ENCODE measurements around the gene TSNAXIP1. TPM values are rescaled to one million over a fixed set of nuclear protein-coding genes. Genes with fewer than 3 reads are reported as not detected.

The TSNAXIP1 gene
- total and polyA plus RNA-seq, 4 donors: 0.09 to 1.5 (median 0.69) TPM

DNA sequence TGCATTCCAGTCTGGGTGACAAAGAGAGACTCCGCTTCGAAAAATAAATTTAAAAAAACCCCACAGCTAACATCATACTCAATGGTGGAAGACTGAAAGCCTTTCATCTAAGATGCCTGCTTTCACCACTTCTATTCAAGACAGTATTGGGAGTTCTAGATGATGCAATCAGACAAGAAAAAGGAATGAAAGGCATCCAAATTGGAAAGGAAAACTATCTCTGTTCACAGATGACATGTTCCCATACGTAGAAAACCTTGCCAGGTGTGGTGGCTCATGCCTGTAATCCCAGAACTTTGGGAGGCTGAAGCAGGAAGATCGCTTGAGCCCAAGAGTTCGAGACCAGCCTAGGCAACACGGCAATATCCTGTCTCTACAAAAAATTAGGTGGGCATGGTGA, 31.4 kb upstream of the TSNAXIP1 start:
- Histone ChIP-seq H3K9ac (ENCODE audit: low read depth in 1 of 2, low read length in 2 of 2) (no peak overlapping the region), H3K4me1 (ENCODE audit: control insufficient read depth in 4 of 4, insufficient read depth in 4 of 4, low read length in 3 of 4) (peaks cover 18 to 63% (median 54%) of the 10 kb centered on the region in 4 donors), H3K36me3 (ENCODE audit: control insufficient read depth in 4 of 4, insufficient read depth in 3 of 4, low read depth in 1 of 4, low read length in 3 of 4) (no peaks in the 10 kb centered on the region), H3K9me3 (ENCODE audit: control insufficient read depth in 4 of 4, low read length in 3 of 4) (no peaks in the 10 kb centered on the region), H3K27ac (ENCODE audit: low read depth in 1 of 2, low read length in 2 of 2) (peak overlapping the region; percentile 81 to 82), H3K27me3 (ENCODE audit: control insufficient read depth in 4 of 4, insufficient read depth in 4 of 4, low read length in 3 of 4) (no peaks in the 10 kb centered on the region), H3K4me3 (ENCODE audit: low read depth in 1 of 3, low read length in 3 of 3) (peak overlapping the region in 1 of 3 donors; percentile 3)
- TF ChIP-seq YY1 (IDR thresholded peaks at IDR 0.05) (no peak), NR2F2 (IDR thresholded peaks at IDR 0.05) (no peak), FOXA1 (IDR thresholded peaks at IDR 0.05) (no peak), TAF1 (conservative IDR thresholded peaks at IDR 0.05) (no peak), HNF4G (IDR thresholded peaks at IDR 0.05) (no peak), GABPA (IDR thresholded peaks at IDR 0.05 in 1 of 2, conservative IDR thresholded peaks at IDR 0.05 in 1 of 2) (no peak)
- TF ChIP-seq, protein P1, sequence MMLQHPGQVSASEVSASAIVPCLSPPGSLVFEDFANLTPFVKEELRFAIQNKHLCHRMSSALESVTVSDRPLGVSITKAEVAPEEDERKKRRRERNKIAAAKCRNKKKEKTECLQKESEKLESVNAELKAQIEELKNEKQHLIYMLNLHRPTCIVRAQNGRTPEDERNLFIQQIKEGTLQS (IDR thresholded peaks at IDR 0.05): no peak
- TF ChIP-seq, protein P2, sequence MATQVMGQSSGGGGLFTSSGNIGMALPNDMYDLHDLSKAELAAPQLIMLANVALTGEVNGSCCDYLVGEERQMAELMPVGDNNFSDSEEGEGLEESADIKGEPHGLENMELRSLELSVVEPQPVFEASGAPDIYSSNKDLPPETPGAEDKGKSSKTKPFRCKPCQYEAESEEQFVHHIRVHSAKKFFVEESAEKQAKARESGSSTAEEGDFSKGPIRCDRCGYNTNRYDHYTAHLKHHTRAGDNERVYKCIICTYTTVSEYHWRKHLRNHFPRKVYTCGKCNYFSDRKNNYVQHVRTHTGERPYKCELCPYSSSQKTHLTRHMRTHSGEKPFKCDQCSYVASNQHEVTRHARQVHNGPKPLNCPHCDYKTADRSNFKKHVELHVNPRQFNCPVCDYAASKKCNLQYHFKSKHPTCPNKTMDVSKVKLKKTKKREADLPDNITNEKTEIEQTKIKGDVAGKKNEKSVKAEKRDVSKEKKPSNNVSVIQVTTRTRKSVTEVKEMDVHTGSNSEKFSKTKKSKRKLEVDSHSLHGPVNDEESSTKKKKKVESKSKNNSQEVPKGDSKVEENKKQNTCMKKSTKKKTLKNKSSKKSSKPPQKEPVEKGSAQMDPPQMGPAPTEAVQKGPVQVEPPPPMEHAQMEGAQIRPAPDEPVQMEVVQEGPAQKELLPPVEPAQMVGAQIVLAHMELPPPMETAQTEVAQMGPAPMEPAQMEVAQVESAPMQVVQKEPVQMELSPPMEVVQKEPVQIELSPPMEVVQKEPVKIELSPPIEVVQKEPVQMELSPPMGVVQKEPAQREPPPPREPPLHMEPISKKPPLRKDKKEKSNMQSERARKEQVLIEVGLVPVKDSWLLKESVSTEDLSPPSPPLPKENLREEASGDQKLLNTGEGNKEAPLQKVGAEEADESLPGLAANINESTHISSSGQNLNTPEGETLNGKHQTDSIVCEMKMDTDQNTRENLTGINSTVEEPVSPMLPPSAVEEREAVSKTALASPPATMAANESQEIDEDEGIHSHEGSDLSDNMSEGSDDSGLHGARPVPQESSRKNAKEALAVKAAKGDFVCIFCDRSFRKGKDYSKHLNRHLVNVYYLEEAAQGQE (IDR thresholded peaks at IDR 0.05): no peak
- TF ChIP-seq, protein P3, sequence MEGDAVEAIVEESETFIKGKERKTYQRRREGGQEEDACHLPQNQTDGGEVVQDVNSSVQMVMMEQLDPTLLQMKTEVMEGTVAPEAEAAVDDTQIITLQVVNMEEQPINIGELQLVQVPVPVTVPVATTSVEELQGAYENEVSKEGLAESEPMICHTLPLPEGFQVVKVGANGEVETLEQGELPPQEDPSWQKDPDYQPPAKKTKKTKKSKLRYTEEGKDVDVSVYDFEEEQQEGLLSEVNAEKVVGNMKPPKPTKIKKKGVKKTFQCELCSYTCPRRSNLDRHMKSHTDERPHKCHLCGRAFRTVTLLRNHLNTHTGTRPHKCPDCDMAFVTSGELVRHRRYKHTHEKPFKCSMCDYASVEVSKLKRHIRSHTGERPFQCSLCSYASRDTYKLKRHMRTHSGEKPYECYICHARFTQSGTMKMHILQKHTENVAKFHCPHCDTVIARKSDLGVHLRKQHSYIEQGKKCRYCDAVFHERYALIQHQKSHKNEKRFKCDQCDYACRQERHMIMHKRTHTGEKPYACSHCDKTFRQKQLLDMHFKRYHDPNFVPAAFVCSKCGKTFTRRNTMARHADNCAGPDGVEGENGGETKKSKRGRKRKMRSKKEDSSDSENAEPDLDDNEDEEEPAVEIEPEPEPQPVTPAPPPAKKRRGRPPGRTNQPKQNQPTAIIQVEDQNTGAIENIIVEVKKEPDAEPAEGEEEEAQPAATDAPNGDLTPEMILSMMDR (IDR thresholded peaks at IDR 0.05; ENCODE audit: low read depth, low read length, missing input control): no peak
- no peak for DNase-seq (ENCODE audit: low spot score)
- WGBS: 96% methylated on average over 6 of the region's 6 CpGs

DNA sequence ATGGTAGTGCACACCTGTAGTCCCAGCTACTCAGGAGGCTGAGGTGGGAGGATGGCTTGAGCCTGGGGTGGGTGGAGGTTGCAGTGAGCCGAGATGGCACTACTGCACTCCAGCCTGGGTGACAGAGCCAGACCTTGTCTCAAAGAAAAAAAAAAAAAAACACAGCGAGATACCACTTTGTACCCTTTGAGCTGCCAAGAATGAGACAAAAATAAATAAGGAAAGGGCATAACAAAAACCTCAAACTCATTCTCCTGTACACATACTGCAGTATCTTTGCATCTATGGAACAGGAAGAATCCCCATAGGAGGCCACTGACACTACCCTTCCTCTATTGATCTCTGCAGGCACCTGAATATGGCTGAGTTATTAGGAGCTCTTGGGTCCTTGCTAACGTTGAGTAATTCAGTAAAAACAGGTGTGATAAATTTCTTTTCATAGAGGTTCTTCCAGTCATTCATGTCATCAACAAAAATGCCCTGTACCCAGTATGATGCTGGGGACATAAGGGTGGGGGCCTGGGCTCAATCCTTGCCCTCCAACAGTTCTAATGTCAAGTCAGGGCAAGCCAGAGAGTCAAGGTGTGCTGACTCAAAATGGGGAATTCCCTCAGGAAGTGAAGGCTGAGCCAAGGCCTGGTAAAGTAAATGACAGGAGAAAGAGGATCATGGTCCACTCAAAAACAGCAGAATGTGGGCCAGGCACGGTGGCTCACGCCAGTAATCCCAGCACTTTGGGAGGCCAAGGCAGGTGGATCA, 27.3 kb upstream of the TSNAXIP1 start:
- no peaks in the 10 kb centered on the region for H3K9me3 ChIP-seq (ENCODE audit: control insufficient read depth in 4 of 4, low read length in 3 of 4)
- H3K4me1 ChIP-seq (ENCODE audit: control insufficient read depth in 4 of 4, insufficient read depth in 4 of 4, low read length in 3 of 4): peaks cover 11 to 47% (median 38%) of the 10 kb centered on the region in 4 donors
- no peak overlapping the region for H3K9ac ChIP-seq (ENCODE audit: low read depth in 1 of 2, low read length in 2 of 2)
- WGBS: 33% methylated on average over 5 of the region's 5 CpGs
- H3K27me3 ChIP-seq (ENCODE audit: control insufficient read depth in 4 of 4, insufficient read depth in 4 of 4, low read length in 3 of 4): no peaks in the 10 kb centered on the region
- no peak for DNase-seq (ENCODE audit: low spot score)
- H3K36me3 ChIP-seq (ENCODE audit: control insufficient read depth in 4 of 4, insufficient read depth in 3 of 4, low read depth in 1 of 4, low read length in 3 of 4): peaks cover 0 to 8% (median 0%) of the 10 kb centered on the region in 4 donors
- TF ChIP-seq FOXA2 (IDR thresholded peaks at IDR 0.05): peak; percentile 36
- no peak for TF ChIP-seq FOXA1 (IDR thresholded peaks at IDR 0.05)
- TF ChIP-seq, protein P1 (IDR thresholded peaks at IDR 0.05): no peak
- TF ChIP-seq HNF4A (conservative IDR thresholded peaks at IDR 0.05): peak in 1 of 2 donors; percentile 37
- peak; percentile 46 for TF ChIP-seq SP1 (IDR thresholded peaks at IDR 0.05)
- peak in 1 of 2 donors; percentile 32 for TF ChIP-seq RXRA (IDR thresholded peaks at IDR 0.05)
- peak in 1 of 2 donors; percentile 16 for TF ChIP-seq JUND (IDR thresholded peaks at IDR 0.05)
- H3K4me3 ChIP-seq (ENCODE audit: low read depth in 1 of 3, low read length in 3 of 3): no peak overlapping the region
- peak overlapping the region; percentile 67 to 71 for H3K27ac ChIP-seq (ENCODE audit: low read depth in 1 of 2, low read length in 2 of 2)
